Activated T-helper 1 cell treated with Interleukin-2 at 50 U/mL for 16 hours (primary cell): ENCODE measurements around the gene FNDC1.

Experiments used
- DNase-seq: peaks from one replicate; pipeline ENCODE4 v3.0.0-alpha.2; 2020; ENCODE audit warnings: low read depth

Gene FNDC1

DNA sequence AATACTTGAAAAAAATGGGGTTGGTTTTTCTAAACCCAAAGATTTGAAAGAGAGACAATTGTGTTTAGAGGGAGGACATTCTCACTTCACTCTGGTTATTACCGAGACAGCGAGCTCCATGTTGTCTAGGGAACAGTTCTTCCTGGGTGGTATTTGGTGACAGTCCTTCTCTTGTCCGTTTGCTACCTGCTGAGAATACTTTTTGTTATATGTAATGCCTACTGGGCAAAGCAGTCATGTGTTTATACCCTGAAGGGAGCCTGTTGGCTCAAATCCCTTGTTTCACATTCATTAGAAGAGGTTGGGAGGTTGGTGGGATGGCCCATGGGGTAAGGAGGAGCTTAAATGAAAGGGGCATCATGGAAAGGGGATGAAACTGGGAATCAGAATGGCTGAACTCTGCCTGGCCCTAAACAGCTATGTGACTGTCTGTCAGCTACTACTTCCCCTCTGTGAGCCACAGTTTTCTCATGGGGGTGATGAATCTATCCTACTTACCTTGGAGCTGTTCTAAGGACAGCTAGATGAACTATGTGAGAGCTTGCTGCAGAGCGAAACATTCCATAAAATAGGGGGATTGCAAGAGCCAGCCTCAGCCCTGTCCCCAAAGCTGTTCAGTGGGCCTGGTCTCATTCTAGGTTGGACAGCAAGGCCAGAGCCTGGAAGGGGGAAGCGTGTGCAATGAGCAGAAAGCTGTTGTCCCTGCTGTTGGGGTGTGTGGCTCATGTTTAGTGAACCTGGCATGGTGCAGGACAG is 43.5 kb downstream of the FNDC1 start:
- no peak for DNase-seq

DNA sequence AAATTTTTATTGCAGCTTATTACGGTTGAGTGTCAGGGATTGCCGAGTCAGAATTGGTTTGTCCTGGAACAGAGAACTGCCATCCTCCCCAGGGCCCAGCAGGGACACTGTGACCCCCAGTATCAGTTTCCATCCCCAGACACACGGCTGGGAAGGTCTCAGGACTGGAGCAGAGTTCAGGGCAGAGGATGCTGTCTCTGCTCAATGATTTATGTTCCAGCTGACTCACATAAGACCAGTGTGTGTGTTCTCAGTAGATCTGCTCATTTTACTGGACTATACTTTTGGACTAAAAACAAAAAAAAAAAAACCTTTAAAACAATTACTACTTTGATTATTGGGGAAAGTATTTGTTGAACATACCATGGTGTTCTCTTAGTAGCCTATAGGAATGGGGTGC is 44.2 kb downstream of the FNDC1 start:
- DNase-seq, result no peak

GRCh38 chr6:159214281-159214680 is 45.1 kb downstream of the FNDC1 start:
- no peak for DNase-seq

GRCh38 chr6:159217595-159218275 is 48.5 kb downstream of the FNDC1 start:
- DNase-seq, result no peak

- DNase-seq, result no peak
Measured at GRCh38 chr6:159220093-159220492, 50.9 kb downstream of the FNDC1 start.

DNA sequence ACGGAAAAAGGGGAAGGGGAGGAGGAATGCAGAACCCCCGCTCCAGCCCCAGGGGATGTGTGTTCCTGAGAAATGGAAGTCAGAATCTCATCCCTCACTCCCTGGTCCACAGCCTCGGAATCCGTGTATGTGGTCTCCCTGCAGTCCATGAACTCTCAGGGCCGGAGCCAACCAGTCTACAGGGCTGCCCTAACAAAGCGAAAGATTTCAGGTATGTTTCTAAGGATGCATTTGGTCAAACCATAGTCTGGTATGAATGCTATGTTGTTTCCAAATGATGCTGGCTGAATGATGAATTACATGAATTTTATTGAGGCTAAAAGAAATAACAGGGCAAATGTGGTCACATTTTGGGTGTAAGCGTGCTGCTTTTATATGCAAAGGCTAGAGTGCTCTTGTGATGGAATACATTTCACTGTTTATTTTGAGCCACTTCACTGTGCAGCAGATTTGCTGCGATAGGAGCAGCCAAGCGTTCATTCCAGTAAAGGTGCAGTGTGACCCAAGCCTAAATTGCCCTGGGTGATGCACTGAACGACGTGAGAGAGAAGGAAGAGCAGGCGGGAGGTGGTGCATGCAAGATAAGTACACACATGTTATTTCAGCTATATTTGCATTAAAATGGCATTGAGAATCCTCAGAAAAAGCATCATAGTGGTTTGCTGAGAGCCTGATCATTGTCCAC is 52.4 kb downstream of the FNDC1 start:
- no peak for DNase-seq

DNA sequence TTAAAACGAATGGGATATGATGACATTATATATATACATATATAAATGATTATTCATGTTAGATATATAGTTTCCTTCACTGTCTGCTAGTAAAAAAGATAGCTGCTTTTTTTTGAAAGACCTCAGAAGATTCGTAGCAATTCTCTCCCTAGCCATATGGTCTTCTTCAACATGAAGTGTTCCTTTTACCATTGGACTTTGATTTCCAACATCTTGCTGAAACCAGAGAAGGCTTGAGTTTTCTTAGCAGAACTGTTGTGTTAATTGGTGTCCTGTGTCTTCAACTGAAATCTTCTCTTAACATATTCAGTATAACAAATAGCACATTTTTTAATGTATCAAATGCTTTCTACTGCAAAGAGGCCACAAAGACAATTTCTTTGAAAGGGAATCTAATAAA is 55.3 kb downstream of the FNDC1 start:
- no peak for DNase-seq

- no peak for DNase-seq
Measured at GRCh38 chr6:159229651-159230051, 60.5 kb downstream of the FNDC1 start.

DNA sequence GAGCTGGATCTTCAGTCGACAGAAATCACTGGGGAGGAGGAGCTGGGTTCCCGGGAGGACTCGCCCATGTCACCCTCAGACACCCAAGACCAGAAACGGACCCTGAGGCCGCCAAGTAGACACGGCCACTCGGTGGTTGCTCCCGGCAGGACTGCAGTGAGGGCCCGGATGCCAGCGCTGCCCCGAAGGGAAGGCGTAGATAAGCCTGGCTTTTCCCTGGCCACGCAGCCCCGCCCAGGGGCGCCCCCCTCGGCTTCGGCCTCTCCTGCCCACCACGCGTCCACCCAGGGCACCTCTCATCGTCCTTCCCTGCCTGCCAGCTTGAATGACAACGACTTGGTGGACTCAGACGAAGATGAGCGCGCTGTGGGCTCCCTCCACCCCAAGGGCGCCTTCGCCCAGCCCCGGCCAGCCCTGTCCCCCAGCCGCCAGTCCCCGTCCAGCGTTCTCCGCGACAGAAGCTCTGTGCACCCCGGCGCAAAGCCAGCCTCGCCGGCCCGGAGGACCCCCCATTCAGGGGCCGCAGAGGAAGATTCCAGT is 63.0 kb downstream of the FNDC1 start:
- no peak for DNase-seq

DNA sequence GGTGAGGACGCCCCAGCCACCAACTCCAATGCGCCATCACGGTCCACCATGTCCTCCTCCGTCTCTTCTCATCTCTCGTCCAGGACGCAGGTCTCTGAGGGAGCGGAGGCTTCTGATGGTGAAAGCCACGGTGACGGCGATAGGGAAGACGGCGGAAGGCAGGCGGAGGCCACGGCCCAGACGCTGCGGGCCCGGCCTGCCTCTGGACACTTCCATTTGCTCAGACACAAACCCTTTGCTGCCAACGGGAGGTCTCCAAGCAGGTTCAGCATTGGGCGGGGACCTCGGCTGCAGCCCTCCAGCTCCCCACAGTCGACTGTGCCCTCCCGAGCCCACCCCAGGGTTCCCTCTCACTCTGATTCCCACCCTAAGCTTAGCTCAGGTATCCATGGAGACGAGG is 63.6 kb downstream of the FNDC1 start:
- no peak for DNase-seq

GRCh38 chr6:159233365-159234101 is 64.3 kb downstream of the FNDC1 start:
- DNase-seq, result no peak

- no peak for DNase-seq
Measured at GRCh38 chr6:159234102-159234553, 64.9 kb downstream of the FNDC1 start.

GRCh38 chr6:159238920-159239558 is 69.8 kb downstream of the FNDC1 start:
- DNase-seq, result no peak

DNA sequence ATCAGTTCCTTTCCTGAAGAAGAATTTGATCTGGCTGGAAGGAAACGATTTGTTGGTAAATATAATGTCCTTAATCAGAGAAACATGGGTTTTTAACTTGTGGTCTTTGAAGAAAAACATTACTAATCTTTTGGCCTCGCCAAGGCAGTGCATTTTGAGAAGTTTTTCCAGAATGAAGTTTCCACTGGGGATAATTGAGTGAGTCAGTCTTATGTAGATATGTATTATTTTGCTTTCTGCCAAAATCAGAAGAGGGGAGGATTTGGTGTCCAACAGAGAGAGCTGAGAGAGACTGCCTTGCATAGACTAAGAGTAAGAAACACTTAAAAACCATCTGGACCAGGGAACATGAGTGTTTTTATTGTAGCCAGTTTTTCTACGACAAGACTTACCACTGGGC is 79.9 kb downstream of the FNDC1 start:
- DNase-seq, result no peak

GRCh38 chr6:159249752-159250151 is 80.6 kb downstream of the FNDC1 start:
- DNase-seq, result no peak

DNA sequence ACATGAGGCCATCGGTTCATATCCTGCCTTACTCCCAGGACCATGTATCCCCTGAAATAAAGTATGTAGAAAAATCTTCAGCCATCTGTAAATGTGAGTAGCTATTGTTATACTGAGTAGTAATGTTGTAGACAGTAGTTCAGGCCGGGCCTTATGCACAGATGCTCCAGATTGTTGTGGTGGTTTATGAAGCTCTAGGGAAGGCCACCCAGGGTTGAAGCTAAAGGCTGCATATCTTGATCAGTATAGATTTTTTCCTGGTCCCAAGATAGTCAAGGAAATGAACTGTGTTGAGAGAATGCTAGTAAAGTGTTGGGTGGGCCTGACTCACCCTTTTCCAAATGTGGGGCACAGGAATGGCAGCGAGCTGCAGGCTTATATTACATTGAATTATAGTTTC is 81.4 kb downstream of the FNDC1 start:
- no peak for DNase-seq

GRCh38 chr6:159252955-159253508 is 83.8 kb downstream of the FNDC1 start:
- no peak for DNase-seq

DNA sequence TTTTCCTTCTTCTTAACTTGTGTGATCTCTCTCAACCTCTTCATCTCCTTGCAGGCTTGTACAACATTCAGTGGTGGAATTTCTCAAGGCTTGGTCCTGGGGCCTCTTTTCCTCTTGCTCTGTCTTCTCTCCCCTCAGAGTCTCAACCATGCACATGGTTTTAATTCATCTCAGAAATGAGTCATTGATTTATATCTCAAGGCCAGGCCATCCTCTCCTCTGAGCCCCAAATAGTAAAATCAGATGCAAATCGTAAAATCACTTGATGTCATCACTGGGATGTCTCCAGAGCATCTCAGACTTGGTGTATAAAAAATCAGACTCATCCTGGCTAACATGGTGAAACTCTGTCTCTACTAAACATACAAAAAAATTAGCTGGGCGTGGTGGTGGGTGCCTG is 85.0 kb downstream of the FNDC1 start:
- DNase-seq, result no peak

- no peak for DNase-seq
Measured at GRCh38 chr6:159255434-159255951, 86.3 kb downstream of the FNDC1 start.

- no peak for DNase-seq
Measured at GRCh38 chr6:159256128-159256527, 86.9 kb downstream of the FNDC1 start.

DNA sequence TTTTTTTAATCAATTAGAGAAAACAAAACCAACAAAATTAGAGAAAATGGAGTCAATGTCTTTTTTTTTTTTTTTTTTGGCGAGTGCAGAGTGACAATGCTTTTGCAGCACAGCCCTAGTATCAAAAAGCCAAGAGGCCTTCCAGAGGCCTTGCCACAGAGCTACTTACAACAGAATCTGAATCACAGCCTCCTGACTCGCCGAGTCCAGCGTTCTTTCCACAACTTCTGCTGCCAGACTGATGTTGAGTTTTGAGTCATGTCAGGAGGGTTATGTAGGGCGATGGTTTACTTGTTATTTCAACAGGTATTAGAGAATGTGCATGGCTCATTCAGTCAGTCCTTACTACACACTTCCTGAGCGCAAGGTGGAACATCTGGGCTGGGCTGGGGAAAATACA is 88.6 kb downstream of the FNDC1 start:
- DNase-seq, result no peak
